ENCODE data around the gene NXPH4.

GRCh38 chr12:57219205-57219992 is 2.8 kb downstream of the NXPH4 start:
- TF ChIP-seq CTCF (IDR thresholded peaks at IDR 0.05) (no peak), EZH2 (IDR thresholded peaks at IDR 0.05) (peak; percentile 54)

Measured in neural progenitor cell (in vitro differentiated cells).